Esophagus squamous epithelium (tissue), 5 donors: ENCODE results near the gene FERMT1. TPM values are rescaled to one million over a fixed set of nuclear protein-coding genes. Genes with fewer than 3 reads are reported as not detected.
"Not testable (repeated sequence)": the region's sequence is repeated elsewhere in the genome, so short reads cannot be mapped to it uniquely, and the experiment has no call there.

Source experiments
- DNase-seq: peaks from one replicate; lab custom pipeline; 2025; lab: John Stamatoyannopoulos, UW
- H3K27ac ChIP-seq, 4 donors: fragments of 200-600 bp; sonication (generic); one replicate each; pipeline ENCODE4 v1.5.1; 2016 to 2019; ENCODE audit warnings: mild to moderate bottlenecking in 1 of 4
- H3K27me3 ChIP-seq, 4 donors: fragments of 200-600 bp; sonication (generic); 1 replicate in 3 of 4; 2 replicates in 1 of 4; pipeline versions ENCODE4 v1.5.1 to v1.6.0; 2017 to 2021; ENCODE audit warnings: antibody characterized with exemption in 1 of 4
- H3K36me3 ChIP-seq, 3 donors: fragments of 200-600 bp; sonication (generic); one replicate each; pipeline ENCODE4 v1.5.1; 2016 to 2019
- H3K4me1 ChIP-seq, 3 donors: fragments of 200-600 bp; sonication (generic); one replicate each; pipeline ENCODE4 v1.5.1; 2017 to 2019
- H3K4me3 ChIP-seq, 4 donors: fragments of 200-600 bp; sonication (generic); 1 replicate in 3 of 4; 2 replicates in 1 of 4; pipeline ENCODE4 v1.5.1; 2016 to 2019; ENCODE audit warnings: mild to moderate bottlenecking in 2 of 4, moderate library complexity in 1 of 4
- H3K9me3 ChIP-seq, 3 donors: fragments of 200-600 bp; sonication (generic); one replicate each; pipeline ENCODE4 v1.5.1; 2016 to 2019
- POLR2A ChIP-seq, 4 donors: fragments of 450-650 bp; IDR thresholded peaks; one replicate each; pipeline ENCODE4 v1.6.1; 2017; ENCODE audit warnings: antibody characterized with exemption in 4 of 4, mild to moderate bottlenecking in 4 of 4, moderate library complexity in 3 of 4
- WGBS, 2 donors: methylation state at CpG; one replicate each; pipeline ENCODE4 v1.1.5; 2018; 5-methylcytosine and 5-hydroxymethylcytosine counted together
- intact Hi-C: fragments of 100-400 bp; cut with DNase I; formaldehyde crosslinking; loops from one replicate; pipeline ENCODE4 v1.15.0; 2022
- total RNA-seq, 4 donors: library from RNA; depleted of rRNA; stranded (reverse); fragments of >200 nt; gene quantifications; one replicate each; pipeline ENCODE4 v1.1.0, GENCODE V29; 2016
- TF ChIP-seq, protein P1 (sequence below), 6 experiments: fragments of 450-650 bp in 4 of 6; fragments of 200-600 bp in 2 of 6; sonication (generic) in 2 of 6; IDR thresholded peaks; one replicate each; pipeline ENCODE4 v1.5.1; 2016 to 2019; ENCODE audit warnings: antibody characterized with exemption in 6 of 6, mild to moderate bottlenecking in 4 of 6, moderate library complexity in 4 of 6
- donor health status: DM: yes; HTN: yes; CAD: no.

Gene FERMT1
- total RNA-seq, 4 donors from 2014 or later, result 19.3 to 53.5 (median 25.8) TPM

- no peak for TF ChIP-seq POLR2A (IDR thresholded peaks at IDR 0.05)
- TF ChIP-seq, protein P1, sequence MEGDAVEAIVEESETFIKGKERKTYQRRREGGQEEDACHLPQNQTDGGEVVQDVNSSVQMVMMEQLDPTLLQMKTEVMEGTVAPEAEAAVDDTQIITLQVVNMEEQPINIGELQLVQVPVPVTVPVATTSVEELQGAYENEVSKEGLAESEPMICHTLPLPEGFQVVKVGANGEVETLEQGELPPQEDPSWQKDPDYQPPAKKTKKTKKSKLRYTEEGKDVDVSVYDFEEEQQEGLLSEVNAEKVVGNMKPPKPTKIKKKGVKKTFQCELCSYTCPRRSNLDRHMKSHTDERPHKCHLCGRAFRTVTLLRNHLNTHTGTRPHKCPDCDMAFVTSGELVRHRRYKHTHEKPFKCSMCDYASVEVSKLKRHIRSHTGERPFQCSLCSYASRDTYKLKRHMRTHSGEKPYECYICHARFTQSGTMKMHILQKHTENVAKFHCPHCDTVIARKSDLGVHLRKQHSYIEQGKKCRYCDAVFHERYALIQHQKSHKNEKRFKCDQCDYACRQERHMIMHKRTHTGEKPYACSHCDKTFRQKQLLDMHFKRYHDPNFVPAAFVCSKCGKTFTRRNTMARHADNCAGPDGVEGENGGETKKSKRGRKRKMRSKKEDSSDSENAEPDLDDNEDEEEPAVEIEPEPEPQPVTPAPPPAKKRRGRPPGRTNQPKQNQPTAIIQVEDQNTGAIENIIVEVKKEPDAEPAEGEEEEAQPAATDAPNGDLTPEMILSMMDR (IDR thresholded peaks at IDR 0.05), result no peak
- WGBS, 2 donors, result 96% methylated on average over 3 of the region's 3 CpGs; no CpG with 5 or more reads in 1 of the 2 donors
- DNase-seq, result no peak
- Histone ChIP-seq H3K36me3 (peaks cover 18 to 92% (median 23%) of the 10 kb centered on the region in 3 donors), H3K27ac (no peak overlapping the region), H3K4me1 (peaks cover 0 to 7% (median 0%) of the 10 kb centered on the region in 3 donors), H3K9me3 (no peaks in the 10 kb centered on the region), H3K4me3 (no peak overlapping the region), H3K27me3 (no peaks in the 10 kb centered on the region)
- intact Hi-C loops, result no loop called here
These were observed 84.6 kb downstream of the FERMT1 start for GRCh38 chr20:6038256-6038655.

DNA sequence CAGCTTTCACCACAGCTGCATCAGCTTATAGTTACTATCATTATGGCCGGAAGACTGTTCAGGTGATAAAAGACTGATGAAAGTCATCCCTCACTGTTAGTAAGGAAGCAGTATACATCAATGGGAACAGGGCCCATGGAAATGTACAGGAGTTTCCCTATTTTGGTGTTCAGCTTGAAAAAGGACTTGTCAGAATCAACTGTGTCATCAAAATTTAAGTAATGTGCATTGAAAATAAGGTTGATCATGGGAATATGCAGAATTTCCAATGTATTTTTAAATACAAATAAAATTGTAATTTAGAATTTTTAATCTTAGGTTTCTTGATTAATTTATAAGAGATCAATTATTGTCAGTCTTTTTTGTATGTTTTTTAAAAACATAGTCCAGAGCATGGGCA, 85.7 kb downstream of the FERMT1 start:
- no peak overlapping the region for H3K4me3 ChIP-seq
- H3K9me3 ChIP-seq, result no peaks in the 10 kb centered on the region
- H3K4me1 ChIP-seq, result peaks cover 0 to 7% (median 0%) of the 10 kb centered on the region in 3 donors
- TF ChIP-seq, protein P1 (IDR thresholded peaks at IDR 0.05), result no peak
- TF ChIP-seq POLR2A (IDR thresholded peaks at IDR 0.05), result no peak
- DNase-seq, result no peak
- no peak overlapping the region for H3K27ac ChIP-seq
- intact Hi-C loops, result no loop called here
- H3K27me3 ChIP-seq, result no peaks in the 10 kb centered on the region
- peaks cover 17 to 98% (median 27%) of the 10 kb centered on the region in 3 donors for H3K36me3 ChIP-seq
- 96 to 100% methylated on average over 1 of the region's 1 CpG for WGBS, 2 donors

DNA sequence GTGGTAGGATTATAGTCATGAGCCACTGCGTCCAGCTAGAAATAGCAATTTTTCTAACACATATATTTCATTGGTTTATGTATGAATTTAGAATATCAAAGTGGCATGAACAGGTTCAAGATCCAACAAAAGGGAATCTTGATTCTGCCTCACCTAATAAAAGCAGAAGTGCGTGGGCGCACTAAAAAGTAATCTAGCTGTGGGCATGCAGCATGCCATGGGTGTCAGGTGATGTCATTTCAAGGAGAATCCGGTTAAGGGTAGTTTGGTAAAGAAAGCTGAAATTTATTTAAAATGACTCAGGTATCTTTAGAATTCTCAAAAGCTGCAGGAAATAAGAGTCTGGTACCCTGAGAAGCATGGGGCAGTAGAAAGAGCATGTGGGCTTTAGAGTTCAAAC, 86.6 kb downstream of the FERMT1 start:
- peaks cover 8 to 93% (median 24%) of the 10 kb centered on the region in 3 donors for H3K36me3 ChIP-seq
- 90 to 96% methylated on average over 4 of the region's 4 CpGs for WGBS, 2 donors
- no peak for DNase-seq
- no peak overlapping the region for H3K27ac ChIP-seq
- H3K9me3 ChIP-seq, result no peaks in the 10 kb centered on the region
- H3K4me1 ChIP-seq, result peaks cover 0 to 7% (median 0%) of the 10 kb centered on the region in 3 donors
- no peaks in the 10 kb centered on the region for H3K27me3 ChIP-seq
- TF ChIP-seq, protein P1 (IDR thresholded peaks at IDR 0.05), result no peak
- no peak for TF ChIP-seq POLR2A (IDR thresholded peaks at IDR 0.05)
- intact Hi-C loops, result no loop called here
- H3K4me3 ChIP-seq, result no peak overlapping the region

GRCh38 chr20:6034134-6034969, 88.5 kb downstream of the FERMT1 start:
- Histone ChIP-seq H3K4me3 (no peak overlapping the region), H3K36me3 (peaks cover 4 to 82% (median 18%) of the 10 kb centered on the region in 3 donors), H3K27me3 (no peaks in the 10 kb centered on the region), H3K9me3 (no peaks in the 10 kb centered on the region), H3K4me1 (peaks cover 0 to 9% (median 0%) of the 10 kb centered on the region in 3 donors), H3K27ac (no peak overlapping the region)
- no peak for DNase-seq
- WGBS, 2 donors, result 53 to 54% methylated on average over 2 of the region's 2 CpGs
- intact Hi-C loops, result no loop called here
- TF ChIP-seq, protein P1 (IDR thresholded peaks at IDR 0.05), result no peak
- TF ChIP-seq POLR2A (IDR thresholded peaks at IDR 0.05), result no peak

GRCh38 chr20:6032907-6033306, 89.9 kb downstream of the FERMT1 start:
- H3K27me3 ChIP-seq, intact Hi-C loops, H3K9me3 ChIP-seq, H3K4me3 ChIP-seq, DNase-seq, H3K27ac ChIP-seq: not testable (repeated sequence)
- Histone ChIP-seq H3K4me1 (peaks cover 0 to 12% (median 5%) of the 10 kb centered on the region in 3 donors), H3K36me3 (peaks cover 4 to 74% (median 14%) of the 10 kb centered on the region in 3 donors)
- 92 to 94% methylated on average over 8 of the region's 8 CpGs for WGBS, 2 donors
